ENCODE results near the gene KRT9.
"Not testable (repeated sequence)": the region's sequence is repeated elsewhere in the genome, so short reads cannot be mapped to it uniquely, and the experiment has no call there.

Gene KRT9

DNA sequence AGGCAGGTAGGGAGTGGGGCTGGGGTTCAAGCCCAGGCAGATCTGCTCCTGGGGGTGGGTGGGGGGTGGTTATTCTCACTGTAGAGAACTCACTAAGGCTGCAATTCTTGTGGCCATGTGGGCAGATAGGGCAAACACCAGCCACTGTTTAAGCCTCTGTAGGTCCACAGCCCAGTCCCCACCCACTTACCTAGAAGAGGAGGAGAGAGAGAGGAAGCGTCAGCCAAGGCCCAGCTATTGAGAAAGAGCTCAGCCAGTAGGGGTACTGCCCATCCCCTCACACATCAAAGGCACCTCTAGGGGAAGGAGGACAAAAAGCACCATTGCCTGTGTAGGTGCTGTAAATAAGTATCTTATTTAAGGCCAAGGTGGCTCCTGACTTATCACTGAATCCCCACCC lies 27.8 kb upstream of the KRT9 start:
- DNase-seq, result no peak

GRCh38 chr17:41595585-41595984 lies 23.7 kb upstream of the KRT9 start:
- no peak for DNase-seq

DNA sequence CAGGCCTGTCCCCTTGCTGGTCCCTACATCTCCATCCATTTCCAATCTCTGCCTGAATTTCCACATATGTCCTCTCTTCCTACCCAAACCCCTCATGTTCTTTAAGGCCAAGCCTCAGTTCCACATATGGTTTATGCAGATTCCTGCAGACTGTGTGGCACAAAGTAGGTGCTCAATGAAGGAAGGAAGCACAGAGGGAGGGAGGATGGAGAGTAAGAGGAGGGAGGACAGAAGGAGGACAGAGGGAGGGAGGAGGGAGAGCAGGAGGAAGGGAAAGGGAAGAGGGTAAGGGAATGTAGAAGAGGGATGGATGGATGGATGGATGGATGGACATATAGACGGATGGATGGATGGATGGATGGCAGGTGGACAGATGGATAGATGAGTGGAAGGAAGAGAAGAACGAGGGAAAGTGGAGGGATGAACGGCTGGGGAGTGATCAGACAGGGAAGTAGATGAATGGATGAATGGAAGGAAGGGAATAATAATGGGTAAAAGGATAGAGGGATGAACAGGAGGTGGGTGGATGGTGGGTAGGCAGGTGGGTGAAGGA lies 22.6 kb upstream of the KRT9 start:
- DNase-seq, result no peak

GRCh38 chr17:41593306-41593981 lies 21.6 kb upstream of the KRT9 start:
- DNase-seq, result no peak

DNA sequence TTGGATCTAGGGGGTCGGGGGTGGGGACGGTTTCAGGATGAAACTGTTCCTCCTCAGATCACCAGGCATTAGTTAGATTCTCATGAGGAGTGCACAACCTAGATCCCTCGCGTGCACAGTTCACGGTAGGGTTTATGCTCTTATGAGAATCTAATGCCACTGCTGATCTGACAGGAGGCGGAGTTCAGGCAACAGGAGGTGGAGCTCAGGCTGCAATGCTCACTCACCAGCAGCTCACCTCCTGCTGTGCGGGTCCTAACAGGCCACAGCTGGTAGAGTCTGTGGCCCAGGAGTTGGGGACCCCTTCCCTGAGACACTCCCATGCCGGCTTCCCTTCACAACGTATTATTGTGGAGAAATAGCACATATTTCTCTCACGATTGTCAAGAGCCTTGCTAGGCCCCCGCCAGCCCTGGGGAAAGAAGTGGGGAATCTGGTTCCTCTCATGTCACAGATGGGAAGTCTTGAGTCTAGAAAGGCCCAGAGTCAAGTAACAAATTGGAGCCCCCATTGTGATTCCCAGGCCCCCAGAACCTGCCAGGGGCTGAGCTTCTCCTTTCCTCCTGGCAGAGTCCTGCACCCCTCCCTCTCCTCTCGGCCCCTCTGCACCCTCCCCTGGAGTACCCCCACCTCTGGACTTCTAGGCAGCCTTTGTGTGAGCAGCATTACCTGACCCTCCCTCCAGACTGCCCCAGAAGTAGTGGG lies 20.9 kb upstream of the KRT9 start:
- no peak for DNase-seq

GRCh38 chr17:41589301-41589700 lies 17.4 kb upstream of the KRT9 start:
- DNase-seq, result no peak

DNA sequence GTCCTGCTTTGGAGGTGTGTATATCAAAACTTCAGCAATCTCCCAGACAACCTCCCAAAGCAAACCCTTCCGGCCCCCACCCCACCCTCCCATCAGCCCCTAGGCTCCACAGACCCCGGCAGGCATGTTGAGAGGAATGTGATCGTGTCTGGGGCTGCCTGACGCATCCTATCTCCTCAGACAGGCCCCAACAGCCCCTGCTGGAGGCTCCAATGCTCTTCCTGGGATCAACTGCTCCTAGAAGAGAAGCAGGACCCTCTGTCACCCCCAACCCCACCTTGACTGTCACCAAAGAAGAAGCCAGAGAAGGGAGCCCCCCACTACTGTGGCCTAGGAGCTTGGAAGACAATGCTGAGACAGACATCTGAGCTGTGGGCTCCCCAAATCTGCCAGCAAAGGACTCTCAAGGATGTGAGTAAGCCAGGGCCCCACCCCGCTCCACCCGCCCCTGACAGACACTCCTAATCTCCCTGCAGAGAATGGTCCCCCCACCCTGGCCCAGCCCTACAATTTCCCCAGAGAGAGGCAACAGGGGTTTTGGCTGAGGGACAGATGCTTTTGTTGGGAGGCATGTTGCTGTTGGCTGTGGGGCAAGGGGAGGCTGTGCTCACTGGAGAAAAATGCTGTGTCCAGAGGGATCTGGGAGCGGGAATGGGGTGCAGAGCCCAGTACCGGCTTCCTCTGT lies 16.4 kb upstream of the KRT9 start:
- DNase-seq, result no peak

- no peak for DNase-seq
Observed at GRCh38 chr17:41586863-41587495, 15.1 kb upstream of the KRT9 start, which contains the start of gene KRT14. TSS of gene KRT14 (minus strand) at chr17:41586895. CDS start at chr17:41586834, 61 bp downstream.

- DNase-seq, result no peak
Observed at GRCh38 chr17:41585301-41586056, 13.6 kb upstream of the KRT9 start.

DNA sequence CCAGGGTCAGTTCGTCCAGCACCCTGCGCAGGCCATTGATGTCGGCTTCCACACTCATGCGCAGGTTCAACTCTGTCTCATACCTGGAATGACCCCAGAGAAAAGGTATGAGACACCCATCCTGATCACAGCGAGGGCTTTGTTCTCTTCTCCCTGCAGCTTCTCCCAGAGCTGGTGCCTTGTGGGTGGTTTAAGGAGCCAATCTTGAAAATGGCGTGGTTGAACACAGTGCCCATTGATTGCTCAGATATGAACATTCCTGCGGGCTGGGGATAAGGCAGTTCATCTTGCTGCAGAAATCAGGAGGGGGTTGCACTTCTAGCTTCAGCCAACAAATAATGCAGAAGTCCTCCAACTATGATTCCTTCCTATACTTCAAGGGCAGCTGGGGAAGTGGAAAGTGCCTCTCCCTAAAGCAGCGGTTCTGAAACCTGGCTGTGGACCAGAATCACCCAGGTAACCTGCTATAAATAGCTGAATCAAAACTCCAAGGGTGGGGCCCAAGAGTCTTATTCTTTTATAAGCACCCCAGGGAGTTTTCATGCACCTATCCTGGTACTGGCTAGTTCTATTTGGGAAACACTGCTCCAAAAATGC lies 12.6 kb upstream of the KRT9 start:
- DNase-seq, result not testable (repeated sequence)

DNA sequence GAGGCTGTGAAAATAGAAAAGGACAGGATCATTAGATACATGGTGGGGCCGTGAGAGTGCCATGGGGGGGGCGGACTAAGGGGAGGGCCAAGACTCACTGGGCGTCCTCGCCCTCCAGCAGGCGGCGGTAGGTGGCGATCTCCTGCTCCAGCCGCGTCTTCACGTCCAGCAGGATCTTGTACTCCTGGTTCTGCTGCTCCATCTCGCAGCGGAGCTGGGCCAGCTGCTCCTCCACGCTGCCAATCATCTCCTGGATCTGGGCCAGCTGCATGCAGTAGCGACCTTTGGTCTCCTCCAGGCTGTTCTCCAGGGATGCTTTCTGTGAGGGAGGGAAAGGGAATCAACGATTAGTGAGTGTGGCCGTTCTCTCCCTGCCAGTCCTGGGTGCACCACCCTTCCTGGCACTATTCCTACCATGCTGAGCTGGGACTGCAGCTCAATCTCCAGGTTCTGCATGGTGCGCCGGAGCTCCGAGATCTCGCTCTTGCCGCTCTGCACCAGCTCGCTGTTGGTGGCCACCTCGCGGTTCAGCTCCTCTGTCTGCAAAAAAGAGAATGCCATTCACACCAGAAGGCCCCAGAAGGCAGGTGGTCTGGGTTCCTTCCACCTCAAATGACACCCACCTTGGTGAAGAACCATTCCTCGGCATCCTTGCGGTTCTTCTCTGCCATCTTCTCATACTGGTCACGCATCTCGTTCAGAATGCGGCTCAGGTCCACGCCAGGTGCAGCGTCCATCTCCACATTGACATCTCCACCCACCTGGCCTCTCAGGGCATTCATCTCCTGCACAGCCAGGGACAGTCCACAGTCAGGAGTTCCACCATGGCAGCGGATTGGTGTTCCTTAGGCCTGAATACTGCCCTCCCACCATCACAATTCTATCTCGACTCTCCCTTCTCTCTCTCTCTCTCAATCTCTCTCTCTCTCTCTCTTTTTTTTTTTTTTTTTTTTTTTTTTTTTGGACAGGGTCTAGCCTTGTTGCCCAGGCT lies 11.6 kb upstream of the KRT9 start:
- DNase-seq, result no peak

DNA sequence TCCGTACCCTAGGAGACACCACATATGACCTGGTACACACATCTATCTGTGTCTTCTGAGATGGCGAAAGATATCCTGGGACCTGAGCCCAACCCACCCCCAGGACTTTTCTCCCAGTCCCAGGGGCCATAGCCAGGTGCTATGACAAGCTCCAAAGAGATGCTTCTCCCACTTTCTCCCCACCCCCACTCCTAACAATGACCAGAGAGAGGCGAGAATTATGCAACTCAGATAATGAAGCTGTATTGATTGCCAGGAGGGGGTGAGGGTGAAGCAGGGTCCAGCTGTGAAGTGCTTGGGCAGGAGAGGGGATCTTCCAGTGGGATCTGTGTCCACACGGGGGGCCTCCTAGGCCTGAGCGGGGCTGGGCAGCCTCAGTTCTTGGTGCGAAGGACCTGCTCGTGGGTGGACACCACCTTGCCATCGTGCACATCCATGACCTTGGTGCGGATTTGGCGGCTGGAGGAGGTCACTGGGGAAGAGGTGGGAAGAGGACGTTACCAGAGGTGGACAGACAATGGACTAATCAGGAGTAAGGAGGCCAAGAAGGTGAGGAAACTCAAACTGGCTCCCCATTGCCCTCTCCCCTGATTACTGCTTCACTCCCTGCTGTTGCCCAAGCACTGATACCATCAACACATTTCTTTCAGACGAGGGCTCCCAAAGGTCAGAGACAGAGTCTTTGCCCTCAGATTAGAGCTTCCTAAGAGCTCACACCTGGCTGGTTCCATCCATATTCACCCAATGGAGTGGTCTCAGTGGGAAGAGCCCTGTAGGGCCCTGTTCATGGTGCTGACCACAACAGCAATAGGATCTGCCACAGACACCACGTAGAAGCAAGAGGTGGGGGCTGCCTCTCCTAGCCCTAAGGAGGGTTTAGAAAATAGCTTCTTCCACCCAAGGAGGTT lies 10.5 kb upstream of the KRT9 start:
- DNase-seq, result not testable (repeated sequence)

GRCh38 chr17:41581366-41582060 lies 9.7 kb upstream of the KRT9 start:
- DNase-seq, result no peak

- DNase-seq, result no peak
Observed at GRCh38 chr17:41580687-41581365, 9.0 kb upstream of the KRT9 start.

DNA sequence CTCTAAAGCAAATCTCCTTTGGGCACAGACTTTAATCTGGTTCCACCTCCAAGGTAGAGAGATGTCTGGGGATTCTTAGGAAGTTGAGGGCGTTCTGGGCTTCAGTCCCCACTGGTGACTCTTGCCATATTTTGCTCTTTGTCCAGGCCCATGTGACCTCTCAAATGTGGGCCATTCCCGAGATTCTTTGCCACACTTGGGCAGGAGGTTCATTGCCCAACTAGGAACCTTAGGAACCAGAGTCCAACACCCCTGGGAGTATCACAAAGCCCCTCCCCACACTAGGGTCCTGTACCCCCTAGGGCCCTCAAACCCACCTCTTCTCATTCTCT lies 8.4 kb upstream of the KRT9 start:
- no peak for DNase-seq

DNA sequence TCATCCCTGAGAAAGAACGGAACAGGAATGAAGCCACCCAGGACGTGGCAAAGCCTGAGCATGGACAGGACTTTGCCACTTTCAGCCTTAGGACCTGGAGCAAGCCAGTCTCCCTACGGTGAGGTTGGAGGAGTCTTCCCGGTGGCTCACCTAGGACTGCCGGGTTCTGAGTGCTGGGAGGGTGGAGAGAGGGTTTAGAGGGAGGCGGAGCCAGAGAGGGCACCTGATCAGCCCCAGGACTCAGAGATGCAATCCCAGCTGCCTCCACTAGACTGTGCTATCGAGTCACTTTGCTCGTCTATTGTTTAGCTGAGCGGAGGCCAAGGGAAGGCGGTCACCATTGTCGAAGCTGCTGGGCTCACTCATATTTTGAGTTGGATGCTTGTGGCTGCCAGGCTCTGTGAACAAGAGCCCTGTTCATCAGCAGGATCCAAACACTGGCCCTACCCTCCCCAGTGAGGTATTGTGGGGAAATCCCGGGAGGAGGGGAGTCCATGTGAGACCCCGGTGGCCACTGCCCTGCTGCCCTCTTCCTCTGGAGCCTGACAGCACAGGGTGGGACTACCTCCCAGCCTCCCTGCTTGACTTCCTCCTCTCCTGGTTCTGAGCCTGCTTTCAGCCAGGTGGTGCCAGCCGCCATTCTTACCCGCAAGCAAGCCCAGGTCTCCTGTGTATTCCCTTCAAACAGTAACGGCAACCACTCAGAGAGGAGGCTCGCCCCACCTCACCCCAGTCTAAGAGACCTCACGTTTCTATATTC lies 7.8 kb upstream of the KRT9 start:
- DNase-seq, result peak; percentile 89

- DNase-seq, result no peak
Observed at GRCh38 chr17:41578971-41579370, 7.1 kb upstream of the KRT9 start.

GRCh38 chr17:41578538-41578937 lies 6.7 kb upstream of the KRT9 start:
- no peak for DNase-seq
